DOHH2 (cell line): Measurements from ENCODE around the gene STARD13.
"Not testable (repeated sequence)": the region's sequence is repeated elsewhere in the genome, so short reads cannot be mapped to it uniquely, and the experiment has no call there.

Experiments
- H3F3A ChIP-seq: fragments of 200-600 bp; sonication (generic), shearing (Covaris generic); 2 replicates; pipeline ENCODE4 v1.6.0; 2016; ENCODE audit warnings: antibody characterized with exemption, mild to moderate bottlenecking; ENCODE audit not compliant: control insufficient read depth, insufficient read depth
- H3K27ac ChIP-seq: fragments of 200-600 bp; sonication (generic); 2 replicates; pipeline ENCODE4 v1.5.1; 2014; ENCODE audit warnings: low read depth, mild to moderate bottlenecking, low read length, moderate library complexity
- H3K27me3 ChIP-seq: fragments of 200-600 bp; sonication (generic); 2 replicates; pipeline ENCODE4 v1.6.1; 2014; ENCODE audit warnings: mild to moderate bottlenecking, low read length, mixed read lengths; ENCODE audit not compliant: control insufficient read depth
- H3K36me3 ChIP-seq: fragments of 200-600 bp; sonication (generic); 2 replicates; pipeline ENCODE4 v1.6.1; 2014; ENCODE audit warnings: mild to moderate bottlenecking, low read length, moderate library complexity, mixed read lengths; ENCODE audit not compliant: control insufficient read depth
- H3K4me1 ChIP-seq: fragments of 200-600 bp; sonication (generic); 2 replicates; pipeline ENCODE4 v1.6.1; 2014; ENCODE audit warnings: mild to moderate bottlenecking, low read length, mixed read lengths; ENCODE audit not compliant: control insufficient read depth
- H3K4me2 ChIP-seq: fragments of 200-600 bp; sonication (generic); 2 replicates; pipeline ENCODE4 v1.6.0; 2014; ENCODE audit warnings: mild to moderate bottlenecking, low read length, moderate library complexity
- H3K4me3 ChIP-seq: fragments of 200-600 bp; sonication (generic); 2 replicates; pipeline ENCODE4 v1.5.1; 2014; ENCODE audit warnings: mild to moderate bottlenecking, low read length, mixed read lengths
- H3K79me2 ChIP-seq: fragments of 200-600 bp; sonication (generic); 2 replicates; pipeline ENCODE4 v1.6.1; 2014; ENCODE audit warnings: mild to moderate bottlenecking, low read length, mixed read lengths; ENCODE audit not compliant: control insufficient read depth
- H3K9me2 ChIP-seq: fragments of 200-600 bp; sonication (generic); replicated peaks from 2 replicates; pipeline ENCODE4 v1.6.1; 2014; ENCODE audit warnings: mild to moderate bottlenecking, low read length, mixed read lengths; ENCODE audit not compliant: control insufficient read depth
- H3K9me3 ChIP-seq: fragments of 200-600 bp; sonication (generic); 2 replicates; pipeline ENCODE4 v1.6.1; 2014; ENCODE audit warnings: antibody characterized with exemption, low read length, mixed read lengths; ENCODE audit not compliant: control insufficient read depth, insufficient read depth
- H4K20me1 ChIP-seq: fragments of 200-600 bp; sonication (generic); 2 replicates; pipeline ENCODE4 v1.6.0; 2014; ENCODE audit warnings: low read depth, mild to moderate bottlenecking, antibody characterized with exemption, low read length, moderate library complexity; ENCODE audit not compliant: control insufficient read depth, insufficient read depth
- CTCF ChIP-seq: fragments of 200-600 bp; sonication (generic); IDR thresholded peaks from one replicate; pipeline ENCODE4 v1.5.1; 2014; ENCODE audit warnings: antibody characterized with exemption, mild to moderate bottlenecking, low read depth, low read length; ENCODE audit not compliant: poor library complexity, severe bottlenecking
- EZH2phosphoT487 ChIP-seq: fragments of 200-600 bp; sonication (generic); IDR thresholded peaks from 2 replicates; pipeline ENCODE4 v1.6.1; 2017; ENCODE audit warnings: borderline replicate concordance, mild to moderate bottlenecking, antibody characterized with exemption, low read length, moderate library complexity, mixed read lengths

STARD13 gene

GRCh38 chr13:33244210-33244906 is 41.2 kb downstream of the STARD13 start:
- TF ChIP-seq CTCF (no peak), EZH2phosphoT487 (no peak)
- Histone ChIP-seq H3K27ac (no peak overlapping the region), H4K20me1 (no peaks in the 10 kb centered on the region), H3F3A (no peaks in the 10 kb centered on the region), H3K4me2 (no peak overlapping the region), H3K4me3 (no peak overlapping the region), H3K79me2 (no peaks in the 10 kb centered on the region), H3K36me3 (no peaks in the 10 kb centered on the region), H3K9me3 (no peaks in the 10 kb centered on the region), H3K27me3 (no peaks in the 10 kb centered on the region), H3K9me2 (no peaks in the 10 kb centered on the region), H3K4me1 (no peaks in the 10 kb centered on the region)

- Histone ChIP-seq H3K27ac (no peak overlapping the region), H3K4me3 (no peak overlapping the region), H3K4me2 (no peak overlapping the region), H3K36me3 (no peaks in the 10 kb centered on the region), H4K20me1 (no peaks in the 10 kb centered on the region), H3F3A (no peaks in the 10 kb centered on the region), H3K27me3 (no peaks in the 10 kb centered on the region), H3K9me3 (no peaks in the 10 kb centered on the region), H3K4me1 (no peaks in the 10 kb centered on the region), H3K79me2 (no peaks in the 10 kb centered on the region), H3K9me2 (no peaks in the 10 kb centered on the region)
- TF ChIP-seq EZH2phosphoT487 (no peak), CTCF (no peak)
Measured at GRCh38 chr13:33242984-33243617, 42.5 kb downstream of the STARD13 start.

- H3K27me3 ChIP-seq, H3K27ac ChIP-seq, H3K4me3 ChIP-seq, H3K9me2 ChIP-seq, H4K20me1 ChIP-seq, H3K4me1 ChIP-seq, H3K9me3 ChIP-seq, H3K79me2 ChIP-seq, H3F3A ChIP-seq, H3K36me3 ChIP-seq, H3K4me2 ChIP-seq: not testable (repeated sequence)
Measured at GRCh38 chr13:33242372-33242771, 43.2 kb downstream of the STARD13 start.

- no peaks in the 10 kb centered on the region for H3F3A ChIP-seq
- H3K9me3 ChIP-seq: no peaks in the 10 kb centered on the region
- H3K4me3 ChIP-seq: no peak overlapping the region
- no peaks in the 10 kb centered on the region for H3K79me2 ChIP-seq
- H4K20me1 ChIP-seq: no peaks in the 10 kb centered on the region
- H3K4me1 ChIP-seq: no peaks in the 10 kb centered on the region
- no peaks in the 10 kb centered on the region for H3K9me2 ChIP-seq
- no peak overlapping the region for H3K4me2 ChIP-seq
- H3K36me3 ChIP-seq: no peaks in the 10 kb centered on the region
- TF ChIP-seq CTCF (no peak), EZH2phosphoT487 (no peak)
- no peaks in the 10 kb centered on the region for H3K27me3 ChIP-seq
- H3K27ac ChIP-seq: no peak overlapping the region
Measured at GRCh38 chr13:33236021-33236420, 49.5 kb downstream of the STARD13 start.
